ENCODE results near the gene FEM1B.
"Not testable (repeated sequence)": the region's sequence is repeated elsewhere in the genome, so short reads cannot be mapped to it uniquely, and the experiment has no call there.

FEM1B gene

GRCh38 chr15:68277603-68278344 is at the start of gene FEM1B:
Gene FEM1B (plus strand): TSS chr15:68277745. CDS start chr15:68278418, 673 bp downstream.
- DNase-seq = peak; percentile 91

DNA sequence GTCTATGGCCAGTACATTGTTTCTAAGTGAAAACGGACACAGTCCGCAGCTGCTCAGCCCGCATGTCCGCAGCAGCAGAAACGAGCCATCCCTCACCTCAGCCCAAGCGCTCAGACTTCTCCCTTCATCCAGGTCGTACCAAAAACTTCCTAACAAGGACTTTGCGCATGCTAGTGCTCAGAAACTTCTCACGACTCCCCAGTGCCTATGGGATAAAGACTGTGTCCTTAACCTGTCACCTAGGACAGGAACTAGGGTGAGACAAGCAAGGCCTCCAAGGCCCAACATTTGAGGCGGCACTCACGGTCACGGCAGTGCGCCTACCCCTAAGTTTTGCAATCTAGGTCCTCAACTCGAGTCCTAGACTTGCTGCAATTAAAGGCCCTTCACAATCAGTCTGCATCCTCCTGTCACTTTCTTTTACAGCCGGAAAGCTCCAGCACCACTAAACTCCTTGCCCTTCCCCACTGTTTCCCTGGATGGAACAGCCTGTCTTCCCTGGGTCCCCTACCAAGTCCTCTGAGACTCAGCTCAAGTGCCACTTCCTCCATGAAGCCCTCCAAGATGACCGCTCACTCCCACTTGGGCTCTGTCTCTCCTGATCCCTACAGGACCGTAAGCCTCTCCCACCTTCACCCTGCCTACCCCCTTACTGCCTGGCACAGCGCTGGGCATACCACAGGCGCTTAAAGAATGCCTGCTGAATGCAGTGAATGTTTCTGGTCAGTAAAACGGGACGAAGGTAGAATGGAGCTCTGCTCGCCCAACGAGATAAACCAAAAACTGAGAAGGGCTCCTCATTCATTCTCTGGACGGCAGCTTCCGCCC is 49.2 kb upstream of the FEM1B start:
- DNase-seq = no peak

DNA sequence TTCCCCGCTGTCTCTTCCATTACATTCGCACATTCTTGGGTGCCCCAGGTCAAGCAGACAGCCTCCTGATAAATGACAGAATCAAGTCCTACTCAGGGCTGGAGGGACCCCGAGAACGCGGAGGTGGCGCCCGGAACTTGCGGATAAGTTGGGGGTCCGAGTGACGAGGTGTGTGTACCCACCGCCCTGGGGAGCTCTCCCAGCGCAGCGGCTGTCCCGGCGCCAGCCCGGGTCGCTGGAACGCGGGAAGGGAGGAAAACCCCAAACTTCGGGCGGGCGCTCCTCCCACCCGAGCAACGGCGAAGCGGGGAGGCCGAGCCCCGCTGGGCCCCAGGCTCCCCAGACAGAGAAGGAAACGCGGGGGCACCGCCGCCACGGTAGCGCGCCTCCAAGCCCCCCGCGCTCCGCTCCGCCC is 48.6 kb upstream of the FEM1B start:
- no peak for DNase-seq

DNA sequence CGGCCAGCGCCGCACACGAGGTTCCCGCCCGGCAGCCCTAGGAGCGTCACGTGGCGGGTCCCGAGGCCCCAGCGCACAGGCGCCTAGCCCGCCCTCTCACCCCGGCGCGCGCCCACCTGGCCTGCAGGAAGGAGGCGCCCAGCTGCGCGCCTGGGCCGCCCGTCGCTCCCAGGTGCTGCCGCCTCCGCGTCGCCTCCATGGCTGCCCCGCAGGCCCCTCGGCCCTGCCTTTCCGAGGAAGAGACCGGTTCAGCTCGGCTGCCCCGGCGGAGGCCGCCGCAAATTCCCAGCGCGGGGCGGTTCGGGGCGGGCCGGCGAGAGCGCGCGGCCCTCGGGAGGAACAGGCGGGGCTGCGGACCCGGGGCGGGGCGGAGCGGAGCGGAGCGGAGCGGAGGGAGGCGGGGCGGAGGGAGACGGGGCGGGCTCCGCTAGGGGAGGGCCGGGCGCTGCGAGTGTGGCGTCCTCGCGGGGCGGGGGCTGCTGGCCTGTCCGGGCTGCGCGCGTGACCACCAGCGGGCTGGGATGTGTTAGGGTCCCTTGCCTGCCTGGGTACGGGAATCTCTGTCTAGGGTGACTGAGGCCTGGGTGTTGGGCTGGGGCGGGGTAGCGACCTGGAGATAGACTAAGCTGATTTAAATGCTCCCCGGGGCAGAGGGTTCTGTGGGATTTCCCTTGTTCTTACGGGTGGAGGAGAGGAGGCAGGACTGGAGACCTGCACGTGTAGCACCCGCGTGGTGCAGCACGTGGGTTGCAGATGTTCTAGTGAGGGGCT is 48.0 kb upstream of the FEM1B start, which contains the start of gene CLN6:
CLN6 (minus strand) TSS at position 343 of the 771 bp plus-strand sequence; CDS start at position 199, 144 bp downstream.
- DNase-seq = peak; percentile 72

DNA sequence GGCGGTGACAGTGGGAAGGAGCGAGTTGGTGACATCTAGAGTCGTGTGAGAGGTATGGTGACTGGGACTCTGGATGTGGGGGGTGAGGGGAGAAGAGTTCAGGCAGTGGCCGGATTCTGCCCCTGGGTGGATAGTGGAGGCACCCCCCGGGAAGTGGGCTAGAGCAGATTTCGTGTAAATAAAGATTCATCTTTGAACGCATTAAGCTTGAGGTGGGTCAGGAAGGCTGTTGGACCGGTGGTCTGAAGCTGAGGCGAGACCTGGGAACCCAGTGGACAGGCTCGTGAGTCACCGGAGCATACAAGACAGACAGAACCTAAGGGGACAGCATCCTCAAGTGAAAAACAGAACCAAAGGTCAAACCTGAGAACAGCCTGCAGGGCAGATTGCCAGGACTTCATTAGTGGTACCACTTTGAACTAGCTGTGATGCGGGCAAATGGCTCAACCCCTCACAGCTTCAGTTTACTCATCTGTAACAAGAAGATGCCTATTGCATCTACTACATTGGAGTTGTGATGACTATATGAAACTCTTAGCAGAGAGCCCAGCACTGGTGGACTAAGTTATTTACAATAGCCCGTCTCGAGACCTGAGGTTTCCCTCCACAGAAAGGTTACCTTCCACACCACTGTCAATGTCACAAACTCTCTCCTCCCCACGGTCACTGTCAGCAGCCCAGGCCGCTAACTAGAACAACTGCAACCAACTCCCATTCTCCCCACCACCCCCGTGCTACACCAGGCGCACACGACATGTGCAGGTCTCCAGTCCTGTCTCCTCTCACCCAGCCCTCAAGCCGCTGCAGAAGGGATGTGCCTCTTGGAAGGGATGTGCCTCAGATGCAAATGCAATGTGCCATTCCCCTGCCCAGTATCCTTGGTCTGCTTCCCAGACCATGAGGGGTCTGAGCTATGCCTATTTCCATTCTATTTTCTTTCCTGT is 47.1 kb upstream of the FEM1B start:
- DNase-seq = no peak

- no peak for DNase-seq
These were observed 46.3 kb upstream of the FEM1B start for GRCh38 chr15:68231102-68231818.

GRCh38 chr15:68232449-68232848 is 45.1 kb upstream of the FEM1B start:
- DNase-seq = no peak

- DNase-seq = no peak
These were observed 44.6 kb upstream of the FEM1B start for GRCh38 chr15:68232937-68233336.

- no peak for DNase-seq
These were observed 43.5 kb upstream of the FEM1B start for GRCh38 chr15:68234060-68234459.

DNA sequence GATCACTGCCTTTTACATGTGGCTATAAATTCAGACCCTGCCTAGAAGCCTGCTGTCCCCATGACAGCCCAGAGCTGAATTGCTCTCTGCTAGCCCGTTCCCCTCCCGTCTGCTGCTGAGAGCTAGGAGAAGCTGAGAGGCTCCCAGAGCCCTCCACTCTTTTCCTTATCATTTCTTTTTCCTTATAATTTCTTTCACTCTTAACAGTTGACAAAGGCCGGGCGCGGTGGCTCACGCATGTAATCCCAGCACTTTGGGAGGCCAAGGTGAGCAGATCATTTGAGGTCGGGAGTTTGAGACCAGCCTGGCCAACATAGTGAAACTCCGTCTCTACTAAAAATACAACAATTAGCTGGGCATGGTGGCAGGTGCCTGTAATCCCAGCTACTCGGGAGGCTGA is 43.0 kb upstream of the FEM1B start:
- not testable (repeated sequence) for DNase-seq

GRCh38 chr15:68235022-68235421 is 42.5 kb upstream of the FEM1B start:
- DNase-seq = no peak

DNA sequence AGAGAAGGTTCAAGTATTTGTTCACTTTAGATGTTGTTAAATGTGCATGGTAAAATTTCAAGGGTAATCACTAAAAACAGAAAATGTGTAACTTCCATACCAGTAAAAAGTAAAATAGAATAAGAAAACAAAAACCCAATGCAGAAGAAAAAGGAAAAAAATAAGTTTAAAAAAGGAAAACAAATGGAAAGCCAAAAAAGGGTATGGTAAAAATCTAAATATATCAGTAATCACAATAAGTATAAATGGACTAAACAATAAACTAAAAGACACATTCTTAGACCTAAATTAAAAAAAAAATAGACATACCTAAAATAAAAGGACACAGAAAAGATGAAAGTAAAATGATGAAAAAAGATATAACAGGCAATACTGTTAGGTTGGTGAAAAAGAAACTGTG is 38.5 kb upstream of the FEM1B start:
- DNase-seq = no peak

DNA sequence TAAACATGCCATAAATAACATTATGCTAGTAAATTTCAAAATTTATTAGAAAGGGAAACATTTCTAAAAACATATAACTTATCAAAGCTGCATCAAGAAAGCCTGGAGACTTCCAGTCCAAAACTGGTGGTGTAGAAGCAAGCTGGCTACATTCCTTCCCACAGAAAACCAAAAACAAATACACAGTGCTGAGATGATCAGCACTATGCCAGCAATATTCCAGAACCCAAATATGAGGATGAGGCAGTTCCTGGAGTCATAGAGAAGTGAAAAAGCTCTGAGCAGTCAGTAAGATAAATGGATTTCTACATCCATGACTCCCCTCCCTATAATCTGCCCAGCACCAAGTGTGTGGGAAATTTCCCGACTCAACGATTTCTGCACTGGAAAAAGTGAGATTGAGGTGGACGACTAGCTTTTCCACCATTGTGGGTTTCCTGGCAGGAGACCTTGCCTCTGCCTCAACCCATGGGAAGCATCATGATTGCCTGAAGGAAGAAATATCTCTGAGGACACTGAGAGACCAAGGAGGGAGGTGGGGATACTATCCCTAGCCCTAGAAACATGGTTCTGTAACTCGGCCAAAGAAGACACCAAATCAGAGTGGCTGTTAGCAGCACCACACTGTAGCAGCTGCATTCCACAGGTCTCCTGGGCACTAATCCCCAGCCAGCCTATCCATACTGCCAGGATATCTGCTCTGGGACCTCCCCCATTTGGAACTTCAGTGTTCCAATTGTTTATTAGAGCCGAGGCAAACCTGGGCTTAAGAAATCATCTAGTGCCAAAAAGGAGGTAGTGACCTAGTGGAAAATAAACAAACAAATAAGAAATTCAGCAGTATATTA is 36.2 kb upstream of the FEM1B start:
- DNase-seq = no peak

DNA sequence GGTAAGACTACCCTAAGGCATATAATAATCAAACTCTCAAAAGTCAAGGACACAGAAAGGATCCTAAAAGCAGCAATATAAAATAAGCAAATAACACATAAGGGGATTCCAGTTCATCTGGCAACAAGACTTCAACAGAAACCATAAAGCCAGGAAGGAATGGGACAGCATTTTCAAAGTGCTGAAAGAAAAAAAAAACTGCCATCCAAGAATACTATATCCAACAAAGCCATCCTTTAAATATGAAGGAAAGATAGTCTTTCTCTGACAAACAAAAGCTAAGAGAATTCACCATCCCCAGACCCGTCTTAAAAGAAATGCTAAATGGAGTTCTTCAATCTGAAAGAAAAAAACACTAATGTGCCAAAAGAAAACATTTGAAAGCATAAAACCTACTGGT is 33.3 kb upstream of the FEM1B start:
- DNase-seq = no peak

DNA sequence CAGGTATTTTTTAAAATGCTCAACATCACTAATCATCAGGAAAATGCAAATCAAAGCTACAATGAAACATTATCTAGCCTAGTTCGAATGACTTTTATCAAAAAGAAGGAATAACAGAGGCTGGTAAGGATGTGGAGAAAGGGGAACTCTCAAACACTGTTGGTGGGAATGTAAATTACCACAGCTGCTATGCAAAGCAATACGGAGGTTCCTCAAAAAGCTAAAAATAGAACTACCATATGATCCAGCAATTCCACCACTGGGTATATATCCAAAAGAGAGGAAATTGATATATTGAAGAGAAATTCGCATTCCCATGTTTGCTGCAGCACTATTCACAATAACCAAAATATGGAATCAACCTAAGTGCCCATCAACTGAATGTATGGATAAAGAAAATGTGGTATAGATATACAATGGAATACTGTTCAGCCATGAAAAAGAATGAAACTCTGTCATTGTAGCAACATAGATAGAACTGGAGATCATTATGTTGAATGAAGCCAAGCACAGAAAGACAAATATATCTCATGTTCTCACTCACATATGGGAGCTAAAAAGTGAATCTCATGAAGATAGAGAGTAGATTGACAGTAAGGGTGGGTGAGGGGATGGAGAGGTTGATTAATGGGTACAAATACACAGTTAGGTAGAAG is 28.4 kb upstream of the FEM1B start:
- DNase-seq = no peak

- DNase-seq = peak; percentile 68
These were observed 24.5 kb upstream of the FEM1B start for GRCh38 chr15:68252925-68253534.

DNA sequence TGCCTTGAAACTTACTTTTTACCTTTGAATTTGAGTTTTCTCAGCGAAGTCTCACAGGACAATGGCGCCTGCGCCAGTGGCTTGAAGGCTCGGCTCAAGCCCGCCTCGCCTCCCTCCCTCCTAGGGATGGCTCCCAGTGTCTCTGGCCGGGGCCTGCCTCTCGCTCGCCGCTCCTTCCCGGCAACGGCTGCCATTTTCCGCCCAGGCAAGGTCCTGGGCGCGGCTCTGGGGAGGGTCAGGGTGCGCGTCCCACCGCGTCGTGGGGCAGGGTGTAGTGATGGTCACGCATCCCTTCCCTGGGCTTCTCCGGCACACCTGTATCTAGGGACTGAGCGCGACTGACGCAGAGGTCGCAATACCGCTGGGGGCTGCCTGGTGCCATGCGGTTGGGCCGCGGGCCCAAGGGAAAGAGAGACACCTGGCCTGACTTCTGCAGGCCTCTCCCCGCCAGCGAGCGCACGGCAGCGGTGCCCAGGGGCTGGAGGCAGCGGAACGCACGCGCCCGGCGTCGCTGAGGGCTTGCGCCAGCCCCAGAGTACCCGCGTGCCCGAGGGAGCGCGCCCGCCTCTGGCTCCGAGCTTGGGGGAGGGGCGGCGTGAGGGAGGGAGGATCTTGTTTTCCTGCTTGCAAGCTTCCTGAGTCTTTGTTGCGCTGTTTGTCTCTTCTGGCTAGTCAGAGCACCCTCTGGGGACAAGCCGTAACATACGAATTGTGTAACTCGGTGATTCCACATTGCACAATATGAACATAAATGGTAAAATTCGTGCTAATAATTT is 20.7 kb upstream of the FEM1B start:
- peak; percentile 64 for DNase-seq

DNA sequence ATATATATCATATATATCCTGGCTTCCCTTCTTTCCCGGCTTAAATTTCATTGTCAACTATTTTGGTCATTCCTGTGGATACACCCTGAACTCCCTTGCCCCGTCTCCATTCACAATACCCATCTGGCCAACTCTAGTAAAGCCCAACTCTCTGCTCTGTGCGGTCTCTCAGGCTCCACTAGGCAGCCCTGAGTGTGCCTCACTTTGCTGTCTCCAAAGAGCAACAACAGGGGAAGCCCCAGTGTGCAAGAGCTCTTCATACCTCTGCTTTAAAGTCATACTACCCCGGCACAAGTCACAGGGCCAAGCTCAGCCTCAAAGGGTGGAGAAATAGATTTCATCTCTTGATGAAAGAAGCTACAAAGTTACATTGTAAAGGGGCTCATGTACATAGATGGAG is 18.9 kb upstream of the FEM1B start:
- no peak for DNase-seq

DNA sequence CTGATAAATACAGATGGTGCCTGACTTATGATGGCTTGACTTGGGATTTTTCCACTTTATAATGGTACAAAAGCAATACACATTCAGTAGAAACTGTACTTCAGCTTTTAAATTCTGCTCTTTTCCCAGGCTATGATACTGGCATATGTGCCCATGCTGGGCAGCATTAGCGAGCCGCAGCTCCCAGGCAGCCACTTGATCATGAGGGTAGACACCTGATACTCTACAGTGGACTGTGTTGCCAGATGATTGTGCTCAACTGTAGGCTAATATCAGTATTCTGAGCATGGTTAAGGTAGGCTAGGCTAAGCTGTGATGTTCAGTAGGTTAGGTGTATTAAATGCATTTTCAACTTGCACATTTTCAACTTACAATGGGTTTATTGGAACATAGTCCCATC is 17.7 kb upstream of the FEM1B start:
- DNase-seq = no peak

Measured in COR-L47 (cell line).